ENCODE data around the gene MT1M.

GRCh38 chr16:56608043-56608875 is 24.2 kb upstream of the MT1M start, which contains the start of gene MT2A:
- TF ChIP-seq ETV6 (conservative IDR thresholded peaks at IDR 0.05 in 1 of 2, IDR thresholded peaks at IDR 0.05 in 1 of 2; ENCODE audit: borderline replicate concordance in 1 of 2, low read depth in 1 of 2) (no peak), ZBED1 (IDR thresholded peaks at IDR 0.05; ENCODE audit: borderline replicate concordance) (no peak), CTCF (IDR thresholded peaks at IDR 0.05 in 2 of 3, conservative IDR thresholded peaks at IDR 0.05 in 1 of 3; ENCODE audit: control insufficient read depth in 2 of 3, extremely low read depth in 1 of 3, insufficient read depth in 1 of 3, low read depth in 3 of 3, low read length in 3 of 3) (no peak), E2F4 (IDR thresholded peaks at IDR 0.05; ENCODE audit: low read depth, low read length) (peak; percentile 71; the same call in 1 of the 2 replicates), SMC3 (IDR thresholded peaks at IDR 0.05; ENCODE audit: borderline replicate concordance, low read length) (no peak), POLR2AphosphoS5 (IDR thresholded peaks at IDR 0.05; ENCODE audit: low read length) (peak; percentile 78), ESRRA (IDR thresholded peaks at IDR 0.05; ENCODE audit: low read length) (peak; percentile 67; the same call in 1 of the 2 replicates), POLR2A (IDR thresholded peaks at IDR 0.05; ENCODE audit: low read depth, low read length) (peak; percentile 67)
